Cardiac fibroblast (primary cell): Measurements from ENCODE around the gene DSCAML1.

Experiments used
- DNase-seq, 2 donors: peaks; one replicate each; pipeline versions ENCODE4 v3.0.0 to v3.0.0-alpha.2; 2010; ENCODE audit warnings: low read depth in 2 of 2
- H3K4me3 ChIP-seq, 2 donors: replicated peaks in 1 of 2; 1 replicate in 1 of 2; 2 replicates in 1 of 2; pipeline ENCODE4 v1.5.1; 2011; ENCODE audit warnings: low read depth in 2 of 2, low read length in 2 of 2, mild to moderate bottlenecking in 2 of 2, moderate library complexity in 1 of 2
- TF ChIP-seq, protein P1 (sequence below): IDR thresholded peaks from one replicate; pipeline ENCODE4 v1.5.1; 2011; ENCODE audit warnings: low read depth, mild to moderate bottlenecking, low read length, inconsistent platforms

DSCAML1 gene

DNA sequence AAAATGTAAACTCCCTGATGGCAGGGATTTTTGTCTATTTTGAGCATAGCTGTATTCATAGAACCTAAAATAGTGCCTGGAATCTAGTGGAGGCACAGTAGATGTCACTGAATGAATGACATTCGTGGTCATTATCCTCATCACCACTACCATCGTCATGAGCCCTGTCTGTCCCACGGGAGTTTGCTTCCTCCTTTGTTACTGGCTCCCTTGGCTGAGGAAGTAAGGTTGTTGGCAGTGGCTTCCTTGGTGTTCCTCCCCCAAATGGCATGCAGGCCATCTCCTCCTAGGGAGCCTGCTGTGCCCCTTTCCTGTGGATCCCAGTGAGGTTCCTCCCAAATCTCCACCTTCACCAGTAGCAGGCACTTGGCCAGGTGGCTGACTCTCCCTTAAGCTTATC, 286.4 kb downstream of the DSCAML1 start:
- DNase-seq: no peak
- H3K4me3 ChIP-seq: no peak overlapping the region
- TF ChIP-seq, protein P1, sequence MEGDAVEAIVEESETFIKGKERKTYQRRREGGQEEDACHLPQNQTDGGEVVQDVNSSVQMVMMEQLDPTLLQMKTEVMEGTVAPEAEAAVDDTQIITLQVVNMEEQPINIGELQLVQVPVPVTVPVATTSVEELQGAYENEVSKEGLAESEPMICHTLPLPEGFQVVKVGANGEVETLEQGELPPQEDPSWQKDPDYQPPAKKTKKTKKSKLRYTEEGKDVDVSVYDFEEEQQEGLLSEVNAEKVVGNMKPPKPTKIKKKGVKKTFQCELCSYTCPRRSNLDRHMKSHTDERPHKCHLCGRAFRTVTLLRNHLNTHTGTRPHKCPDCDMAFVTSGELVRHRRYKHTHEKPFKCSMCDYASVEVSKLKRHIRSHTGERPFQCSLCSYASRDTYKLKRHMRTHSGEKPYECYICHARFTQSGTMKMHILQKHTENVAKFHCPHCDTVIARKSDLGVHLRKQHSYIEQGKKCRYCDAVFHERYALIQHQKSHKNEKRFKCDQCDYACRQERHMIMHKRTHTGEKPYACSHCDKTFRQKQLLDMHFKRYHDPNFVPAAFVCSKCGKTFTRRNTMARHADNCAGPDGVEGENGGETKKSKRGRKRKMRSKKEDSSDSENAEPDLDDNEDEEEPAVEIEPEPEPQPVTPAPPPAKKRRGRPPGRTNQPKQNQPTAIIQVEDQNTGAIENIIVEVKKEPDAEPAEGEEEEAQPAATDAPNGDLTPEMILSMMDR: no peak

DNA sequence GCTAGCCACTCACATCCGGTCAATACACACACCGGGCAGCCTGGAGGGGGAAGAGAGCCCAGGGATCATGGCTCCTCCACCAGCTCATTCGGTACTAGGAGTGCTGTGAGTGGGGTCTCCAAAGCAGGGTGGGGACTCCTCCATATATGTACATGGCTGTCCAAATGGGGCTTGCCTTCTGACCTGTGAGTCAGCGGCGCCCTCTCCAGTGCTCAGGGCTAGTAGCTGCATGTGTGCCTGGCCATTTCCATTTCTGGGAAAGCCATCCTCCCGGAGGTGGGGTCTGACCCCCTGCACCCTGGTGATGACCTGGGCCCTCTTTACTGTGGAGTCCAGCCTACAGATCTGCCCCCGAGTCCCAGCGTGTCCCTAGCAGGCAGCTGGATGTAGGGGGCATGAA, 287.5 kb downstream of the DSCAML1 start:
- H3K4me3 ChIP-seq: no peak overlapping the region
- TF ChIP-seq, protein P1: no peak
- DNase-seq: no peak

DNA sequence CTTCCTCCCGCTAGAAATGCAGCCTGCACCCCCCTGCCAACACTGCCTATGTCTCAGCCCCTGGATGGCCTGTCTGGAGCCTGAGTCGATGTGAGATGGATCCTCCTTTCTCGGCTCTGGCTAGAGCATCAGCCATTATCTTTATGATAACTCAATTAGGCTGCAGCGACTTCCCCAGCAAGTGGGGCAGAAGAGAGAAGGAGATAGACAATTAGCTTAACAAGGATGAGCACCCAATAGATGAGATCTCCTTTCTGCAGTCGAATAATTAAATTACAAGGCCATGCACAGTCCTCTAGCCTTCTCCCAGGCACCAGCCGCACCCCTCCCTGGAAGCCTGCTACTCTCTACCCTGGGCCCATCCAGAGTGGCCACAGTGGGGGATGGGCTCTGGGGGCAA, 290.0 kb downstream of the DSCAML1 start:
- DNase-seq: no peak
- TF ChIP-seq, protein P1: no peak
- no peak overlapping the region for H3K4me3 ChIP-seq

DNA sequence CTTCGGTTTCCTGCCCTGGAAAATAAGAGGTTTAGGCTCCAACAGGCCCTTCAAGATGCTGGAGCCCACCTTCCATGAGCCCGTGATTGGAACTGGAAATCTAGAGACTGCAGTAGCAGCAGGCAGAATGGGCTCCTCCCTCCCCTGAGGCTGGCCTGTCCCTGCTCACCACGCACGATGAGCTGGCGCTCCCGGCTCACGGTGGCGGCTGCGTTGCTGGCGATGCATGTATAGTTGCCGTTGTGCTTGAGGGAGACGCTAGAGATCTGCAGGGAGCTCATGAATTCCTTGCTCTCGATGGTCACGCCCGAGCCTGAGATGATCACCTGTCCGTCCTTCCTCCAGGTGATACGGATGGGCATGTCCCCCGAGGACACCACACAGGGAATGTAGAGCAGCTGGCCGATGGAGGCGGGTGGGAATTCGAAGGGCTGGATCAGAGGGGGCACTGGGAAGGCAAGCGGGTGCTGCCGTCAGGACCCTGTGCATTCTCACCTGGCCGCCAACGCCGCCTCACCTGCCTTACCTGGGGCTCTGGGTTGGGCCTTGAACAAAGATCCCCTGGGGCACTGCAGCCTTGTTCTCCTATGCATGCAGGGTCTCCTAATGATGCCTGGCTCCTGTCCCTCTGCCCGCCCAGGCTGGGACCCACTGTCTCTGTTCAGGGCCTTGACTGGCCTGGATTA, 291.6 kb downstream of the DSCAML1 start:
- TF ChIP-seq, protein P1: no peak
- DNase-seq: no peak
- no peak overlapping the region for H3K4me3 ChIP-seq

DNA sequence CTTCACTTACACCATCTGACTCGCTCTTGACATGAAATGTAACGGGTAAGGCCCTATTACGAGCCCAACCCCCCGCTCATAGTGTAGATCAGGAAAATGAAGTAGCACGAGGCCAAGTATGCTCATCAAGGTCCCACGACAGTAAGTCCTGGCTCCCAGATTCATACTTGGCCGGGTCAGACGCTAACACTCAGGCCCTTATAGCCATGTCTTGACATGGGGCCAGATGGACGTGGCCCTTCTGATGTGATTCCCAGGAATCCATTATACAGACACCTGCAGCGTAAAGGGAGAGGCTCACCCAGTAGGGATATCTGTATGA, 294.3 kb downstream of the DSCAML1 start:
- TF ChIP-seq, protein P1: no peak
- DNase-seq: no peak
- no peak overlapping the region for H3K4me3 ChIP-seq

DNA sequence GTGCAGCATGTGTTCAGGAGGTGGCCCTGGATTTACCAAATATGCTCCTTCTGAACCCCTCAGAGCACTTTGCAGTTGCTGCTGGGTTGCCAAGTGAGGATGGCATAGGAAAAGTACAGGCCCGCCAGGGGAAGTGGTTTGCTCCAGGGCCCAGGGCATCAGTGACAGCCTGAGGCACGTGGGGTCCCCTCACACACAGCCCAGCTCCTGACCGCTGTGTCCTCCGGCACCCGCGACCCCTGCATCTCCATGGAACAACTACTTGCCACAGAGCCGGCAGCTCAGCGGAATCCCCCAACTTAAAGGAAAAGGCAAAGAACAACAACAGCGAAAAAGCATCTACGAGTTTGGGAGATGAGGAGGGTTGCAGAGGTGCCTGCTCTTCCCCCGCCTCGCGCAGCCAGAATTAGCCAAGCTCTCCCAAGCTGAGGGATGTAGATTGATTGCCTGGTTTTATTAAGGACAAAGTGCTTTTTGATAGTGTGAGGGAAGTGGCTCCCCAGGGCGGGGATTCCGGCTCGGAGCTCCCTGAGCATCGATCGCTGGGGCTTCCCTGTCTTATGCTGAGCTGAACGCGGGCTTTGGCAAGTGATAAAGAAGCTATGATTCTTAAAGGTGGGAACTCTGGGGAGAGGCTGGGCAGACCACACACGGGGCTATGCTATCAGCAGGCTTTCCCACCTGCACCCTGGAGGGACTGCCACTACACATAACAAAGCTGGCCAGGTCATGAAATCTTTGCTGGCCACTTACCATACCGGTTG, 294.8 kb downstream of the DSCAML1 start:
- TF ChIP-seq, protein P1: no peak
- H3K4me3 ChIP-seq: no peak overlapping the region
- no peak for DNase-seq
